Endodermal cell (in vitro differentiated cells): ENCODE measurements around the gene MRPL41. TPM values are rescaled to one million over a fixed set of nuclear protein-coding genes. Genes with fewer than 3 reads are reported as not detected.

Experiments
- DNase-seq: peaks from one replicate; pipeline ENCODE4 v3.0.0-alpha.2; 2017
- H3K27ac ChIP-seq: 2 replicates; pipeline ENCODE4 v1.5.1; 2013; ENCODE audit warnings: mild to moderate bottlenecking, low read depth, low read length, moderate library complexity
- H3K27me3 ChIP-seq: 2 replicates; pipeline ENCODE4 v1.6.1; 2013; ENCODE audit warnings: mild to moderate bottlenecking, low read length, moderate library complexity; ENCODE audit not compliant: insufficient read depth, control insufficient read depth, poor library complexity, severe bottlenecking
- H3K36me3 ChIP-seq: 2 replicates; pipeline ENCODE4 v1.7.0; 2013; ENCODE audit warnings: mild to moderate bottlenecking, low read length, moderate library complexity; ENCODE audit not compliant: control insufficient read depth, insufficient read depth
- H3K4me1 ChIP-seq: one replicate; pipeline ENCODE4 v1.7.0; 2013; ENCODE audit warnings: low read length; ENCODE audit not compliant: control insufficient read depth, insufficient read depth
- H3K4me3 ChIP-seq: 2 replicates; pipeline ENCODE4 v1.5.1; 2013; ENCODE audit warnings: mild to moderate bottlenecking, low read length, moderate library complexity
- H3K9ac ChIP-seq: 2 replicates; pipeline ENCODE4 v1.6.1; 2013; ENCODE audit warnings: mild to moderate bottlenecking, low read length, moderate library complexity; ENCODE audit not compliant: poor library complexity, severe bottlenecking; ENCODE audit errors: extremely low read depth
- H3K9me3 ChIP-seq: 2 replicates; pipeline ENCODE4 v1.6.1; 2013; ENCODE audit warnings: mild to moderate bottlenecking, low read length, moderate library complexity; ENCODE audit not compliant: control insufficient read depth
- H3K27ac Mint-ChIP-seq: 2 replicates; pipeline ENCODE4 v1.8.0; 2020; ENCODE audit warnings: mixed read lengths
- H3K27me3 Mint-ChIP-seq: 2 replicates; pipeline ENCODE4 v1.8.0; 2021; ENCODE audit warnings: mild to moderate bottlenecking, mixed read lengths; ENCODE audit not compliant: insufficient read depth
- H3K36me3 Mint-ChIP-seq: 2 replicates; pipeline ENCODE4 v1.8.0; 2020; ENCODE audit warnings: low read depth, mixed read lengths
- H3K4me1 Mint-ChIP-seq: 2 replicates; pipeline ENCODE4 v1.8.0; 2020; ENCODE audit warnings: mixed read lengths
- H3K4me3 Mint-ChIP-seq: 2 replicates; pipeline ENCODE4 v1.8.0; 2020; ENCODE audit warnings: mild to moderate bottlenecking, moderate library complexity, mixed read lengths
- H3K9me3 Mint-ChIP-seq: 2 replicates; pipeline ENCODE4 v1.8.0; 2020; ENCODE audit warnings: mild to moderate bottlenecking, mixed read lengths
- CTCF ChIP-seq: fragments of 200-600 bp; sonication (generic); conservative IDR thresholded peaks from 2 replicates; pipeline ENCODE4 v1.5.0; 2021; ENCODE audit warnings: antibody characterized with exemption, mild to moderate bottlenecking
- WGBS, 2 experiments: methylation state at CpG; one replicate each; pipeline versions ENCODE4 v1.1.5 to v1.1.7; 2013; ENCODE audit warnings: missing lambda C conversion rate in 2 of 2, mixed read lengths in 1 of 2; ENCODE audit not compliant: insufficient coverage in 1 of 2, insufficient read length in 1 of 2; 5-methylcytosine and 5-hydroxymethylcytosine counted together
- total RNA-seq, 2 donors: library from RNA; stranded (reverse); fragmentation: NEBNext Ultra II Directional in 1 of 2; extraction: Animal tissue kit (Norgen Biotek cat#: 25700) in 1 of 2; gene quantifications; 2 replicates in 1 of 2; 3 replicates in 1 of 2; pipeline ENCODE4 v1.2.1, GENCODE V29; 2021

MRPL41 gene
- total RNA-seq, 2 donors from 2014 or later = 43.7 to 49.6 TPM

GRCh38 chr9:137569609-137570203, 18.0 kb downstream of the MRPL41 start:
- no peak overlapping the region for H3K9ac ChIP-seq
- Mint-ChIP-seq H3K9me3 (no peaks in the 10 kb centered on the region), H3K4me1 (no peaks in the 10 kb centered on the region), H3K27ac (no peak overlapping the region), H3K4me3 (no peak overlapping the region), H3K36me3 (peaks cover 41% of the 10 kb centered on the region), H3K27me3 (no peaks in the 10 kb centered on the region)
- H3K4me1 ChIP-seq = no peaks in the 10 kb centered on the region
- no peak for TF ChIP-seq CTCF
- no peak overlapping the region for H3K4me3 ChIP-seq
- H3K9me3 ChIP-seq = no peaks in the 10 kb centered on the region
- peaks cover 26% of the 10 kb centered on the region for H3K36me3 ChIP-seq
- 86 to 100% methylated on average over 1 to 5 of the region's 5 CpGs for WGBS, 2 experiments
- H3K27me3 ChIP-seq = no peaks in the 10 kb centered on the region
- DNase-seq = no peak
- no peak overlapping the region for H3K27ac ChIP-seq

- no peak overlapping the region for H3K4me3 Mint-ChIP-seq
- H3K27me3 ChIP-seq = no peaks in the 10 kb centered on the region
Measured at GRCh38 chr9:137570566-137570965, 18.9 kb downstream of the MRPL41 start.

DNA sequence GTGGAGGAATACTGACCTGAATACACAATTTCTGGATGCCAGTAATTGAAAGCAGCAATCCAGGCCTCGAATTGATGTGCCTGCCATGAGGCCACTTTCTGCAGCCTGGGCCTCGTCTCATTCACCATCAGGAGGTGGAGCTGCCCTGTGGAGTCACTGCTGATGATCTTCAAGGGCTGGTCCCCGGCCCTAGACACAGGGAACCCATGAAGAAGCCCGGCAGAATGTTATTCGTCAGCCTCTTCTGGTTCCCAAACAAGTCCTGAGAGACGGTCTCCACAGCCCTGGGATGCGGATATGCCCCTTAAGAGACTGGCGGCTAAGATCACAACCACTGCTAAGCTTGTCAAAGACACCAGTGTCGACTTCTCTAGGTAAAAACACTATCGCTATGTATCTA, 22.5 kb downstream of the MRPL41 start:
- Mint-ChIP-seq H3K36me3 (peaks cover 53% of the 10 kb centered on the region), H3K4me3 (no peak overlapping the region), H3K9me3 (no peaks in the 10 kb centered on the region), H3K4me1 (peaks cover 13% of the 10 kb centered on the region), H3K27me3 (no peaks in the 10 kb centered on the region), H3K27ac (no peak overlapping the region)
- Histone ChIP-seq H3K9me3 (no peaks in the 10 kb centered on the region), H3K4me3 (no peak overlapping the region), H3K9ac (no peak overlapping the region), H3K27ac (no peak overlapping the region), H3K4me1 (peaks cover 7% of the 10 kb centered on the region), H3K36me3 (peaks cover 47% of the 10 kb centered on the region), H3K27me3 (no peaks in the 10 kb centered on the region)
- no peak for DNase-seq
- 93 to 94% methylated on average over 10 of the region's 10 CpGs for WGBS, 2 experiments
- TF ChIP-seq CTCF = no peak

More at GRCh38 chr9:137570566-137570965, 18.9 kb downstream of the MRPL41 start:
- no peak overlapping the region for H3K27ac ChIP-seq
- Mint-ChIP-seq H3K27me3 (no peaks in the 10 kb centered on the region), H3K36me3 (peaks cover 47% of the 10 kb centered on the region), H3K27ac (no peak overlapping the region), H3K4me1 (no peaks in the 10 kb centered on the region), H3K9me3 (no peaks in the 10 kb centered on the region)
- peaks cover 33% of the 10 kb centered on the region for H3K36me3 ChIP-seq
- 95 to 100% methylated on average over 2 to 3 of the region's 3 CpGs for WGBS, 2 experiments
- H3K4me3 ChIP-seq = no peak overlapping the region
- H3K9me3 ChIP-seq = no peaks in the 10 kb centered on the region
- H3K4me1 ChIP-seq = no peaks in the 10 kb centered on the region
- DNase-seq = no peak
- no peak for TF ChIP-seq CTCF
- H3K9ac ChIP-seq = no peak overlapping the region
